Dedifferentiated amniotic fluid mesenchymal stem cell (primary cell): ENCODE data around the gene MPHOSPH9.
A peak's percentile ranks its signal among the peaks of the same experiment; 100 is the strongest.

Experiments
- DNase-seq: peaks from one replicate; pipeline ENCODE4 v3.0.0-alpha.2; 2016; ENCODE audit errors: extremely low spot score

Gene MPHOSPH9

GRCh38 chr12:123149088-123149487, 83.9 kb downstream of the MPHOSPH9 start:
- no peak for DNase-seq

- DNase-seq: no peak
These were observed 84.3 kb downstream of the MPHOSPH9 start for GRCh38 chr12:123148655-123149054.

GRCh38 chr12:123148223-123148622, 84.7 kb downstream of the MPHOSPH9 start:
- no peak for DNase-seq

GRCh38 chr12:123145211-123145610, 87.7 kb downstream of the MPHOSPH9 start:
- no peak for DNase-seq

- no peak for DNase-seq
These were observed 89.0 kb downstream of the MPHOSPH9 start for GRCh38 chr12:123143736-123144461.

- no peak for DNase-seq
These were observed 89.8 kb downstream of the MPHOSPH9 start for GRCh38 chr12:123142921-123143735.

GRCh38 chr12:123142518-123142840, 90.5 kb downstream of the MPHOSPH9 start:
- DNase-seq: no peak

GRCh38 chr12:123141615-123142517, 91.1 kb downstream of the MPHOSPH9 start:
- peak; percentile 46 for DNase-seq

- DNase-seq: no peak
These were observed 92.0 kb downstream of the MPHOSPH9 start for GRCh38 chr12:123140676-123141614.

GRCh38 chr12:123139926-123140675, 92.8 kb downstream of the MPHOSPH9 start:
- DNase-seq: no peak

- no peak for DNase-seq
These were observed 97.3 kb downstream of the MPHOSPH9 start for GRCh38 chr12:123135688-123136087.

- DNase-seq: no peak
These were observed 98.1 kb downstream of the MPHOSPH9 start for GRCh38 chr12:123134826-123135225.

GRCh38 chr12:123134271-123134671, 98.7 kb downstream of the MPHOSPH9 start:
- DNase-seq: no peak

GRCh38 chr12:123133701-123134100, 99.2 kb downstream of the MPHOSPH9 start:
- no peak for DNase-seq

GRCh38 chr12:123132951-123133619, 99.9 kb downstream of the MPHOSPH9 start:
- DNase-seq: no peak

GRCh38 chr12:123131879-123132402, 101.0 kb downstream of the MPHOSPH9 start:
- DNase-seq: no peak

- no peak for DNase-seq
These were observed 101.6 kb downstream of the MPHOSPH9 start for GRCh38 chr12:123131291-123131832.

- no peak for DNase-seq
These were observed 103.3 kb downstream of the MPHOSPH9 start for GRCh38 chr12:123129621-123130020.

- no peak for DNase-seq
These were observed 105.8 kb downstream of the MPHOSPH9 start for GRCh38 chr12:123127182-123127495.
